ENCODE results near the gene APOL2. TPM values are rescaled to one million over a fixed set of nuclear protein-coding genes. Genes with fewer than 3 reads are reported as not detected.
A peak's percentile ranks its signal among the peaks of the same experiment; 100 is the strongest.
"Not testable (repeated sequence)": the region's sequence is repeated elsewhere in the genome, so short reads cannot be mapped to it uniquely, and the experiment has no call there.

Gene APOL2
- total RNA-seq, 5 donors from 2014 or later (not counting 1 experiment from before 2014, with no cell fraction given), result 38.3 to 80.7 (median 70.6) TPM

DNA sequence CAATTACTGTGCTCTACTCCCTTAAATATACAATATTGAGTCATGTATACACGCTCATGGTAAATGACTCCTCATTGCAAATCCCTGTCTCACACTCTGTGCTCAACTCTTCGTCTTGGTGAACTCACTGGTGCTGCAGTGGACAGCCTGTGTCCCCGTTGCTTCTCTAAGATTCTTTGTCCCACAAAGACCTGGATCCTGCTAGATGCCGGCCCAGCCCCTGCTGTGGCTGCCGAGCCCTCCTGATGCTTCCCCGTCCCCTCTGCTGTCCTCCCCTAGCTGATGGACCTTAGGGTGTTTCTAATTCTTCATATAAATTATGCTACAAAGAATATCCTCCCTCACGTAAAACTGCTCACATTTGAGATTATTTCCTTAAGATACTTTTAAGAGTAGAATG, 5.5 kb downstream of the APOL2 start:
- peaks cover 75% of the 10 kb centered on the region for H3K36me3 Mint-ChIP-seq
- H3K27me3 Mint-ChIP-seq, result no peaks in the 10 kb centered on the region
- H3K9me3 ChIP-seq, result no peaks in the 10 kb centered on the region
- H3K9me3 Mint-ChIP-seq, result no peaks in the 10 kb centered on the region
- no peak overlapping the region for H3K27ac ChIP-seq (ENCODE audit: low read length)
- peaks cover 52 to 54% (median 53%) of the 10 kb centered on the region in 3 donors for H3K4me1 Mint-ChIP-seq
- peaks cover 12 to 74% of the 10 kb centered on the region in 2 donors for H3K36me3 ChIP-seq (ENCODE audit: control insufficient read depth in 2 of 2, extremely low read depth in 1 of 2, insufficient read depth in 1 of 2, low read length in 1 of 2)
- no peak overlapping the region for H3K4me3 Mint-ChIP-seq
- ATAC-seq (replicated peaks in 1 of 4), result no peak
- ChIA-PET CTCF (no interaction called here), POLR2A (no interaction called here)
- H3K27ac Mint-ChIP-seq, result peak overlapping the region in 1 of 2 donors; percentile 34
- H3K4me3 ChIP-seq (ENCODE audit: control insufficient read depth in 1 of 2, extremely low read depth in 1 of 2, low read length in 1 of 2), result no peak overlapping the region
- H3K27me3 ChIP-seq (replicated peaks in 1 of 2; ENCODE audit: control insufficient read depth in 2 of 2, extremely low read depth in 1 of 2, insufficient read depth in 2 of 2, low read length in 1 of 2), result no peaks in the 10 kb centered on the region
- WGBS (ENCODE audit: insufficient coverage), result 94% methylated on average over 3 of the region's 7 CpGs
- peaks cover 7 to 32% of the 10 kb centered on the region in 2 experiments for H3K4me1 ChIP-seq (ENCODE audit: control insufficient read depth in 1 of 2, extremely low read depth in 1 of 2, insufficient read depth in 2 of 2, low read length in 2 of 2)
- no peak for DNase-seq

- H3K36me3 Mint-ChIP-seq, result peaks cover 81% of the 10 kb centered on the region
- no peaks in the 10 kb centered on the region for H3K9me3 Mint-ChIP-seq
- Histone ChIP-seq H3K4me3 (ENCODE audit: control insufficient read depth in 1 of 2, extremely low read depth in 1 of 2, low read length in 1 of 2) (no peak overlapping the region), H3K36me3 (ENCODE audit: control insufficient read depth in 2 of 2, extremely low read depth in 1 of 2, insufficient read depth in 1 of 2, low read length in 1 of 2) (peaks cover 14 to 78% of the 10 kb centered on the region in 2 donors), H3K9me3 (no peaks in the 10 kb centered on the region), H3K27me3 (replicated peaks in 1 of 2; ENCODE audit: control insufficient read depth in 2 of 2, extremely low read depth in 1 of 2, insufficient read depth in 2 of 2, low read length in 1 of 2) (no peaks in the 10 kb centered on the region), H3K4me1 (ENCODE audit: control insufficient read depth in 1 of 2, extremely low read depth in 1 of 2, insufficient read depth in 2 of 2, low read length in 2 of 2) (peaks cover 0 to 23% of the 10 kb centered on the region in 2 experiments), H3K27ac (ENCODE audit: low read length) (no peak overlapping the region)
- 90% methylated on average over 11 of the region's 13 CpGs for WGBS (ENCODE audit: insufficient coverage)
- H3K4me1 Mint-ChIP-seq, result peaks cover 43 to 47% (median 46%) of the 10 kb centered on the region in 3 donors
- H3K27ac Mint-ChIP-seq, result no peak overlapping the region
- DNase-seq, result no peak
- CTCF ChIA-PET, result no interaction called here
- no peak overlapping the region for H3K4me3 Mint-ChIP-seq
- POLR2A ChIA-PET, result no interaction called here
- no peaks in the 10 kb centered on the region for H3K27me3 Mint-ChIP-seq
- no peak for ATAC-seq (replicated peaks in 1 of 4)
Measured at GRCh38 chr22:36232715-36233401, 6.5 kb downstream of the APOL2 start.

- H3K27me3 ChIP-seq (replicated peaks in 1 of 2; ENCODE audit: control insufficient read depth in 2 of 2, extremely low read depth in 1 of 2, insufficient read depth in 2 of 2, low read length in 1 of 2); CTCF ChIA-PET; H3K27ac ChIP-seq (ENCODE audit: low read length); ATAC-seq (replicated peaks in 1 of 4); H3K4me3 Mint-ChIP-seq; H3K4me1 ChIP-seq (ENCODE audit: control insufficient read depth in 1 of 2, extremely low read depth in 1 of 2, insufficient read depth in 2 of 2, low read length in 2 of 2); H3K4me3 ChIP-seq (ENCODE audit: control insufficient read depth in 1 of 2, extremely low read depth in 1 of 2, low read length in 1 of 2); DNase-seq; H3K9me3 ChIP-seq; H3K27ac Mint-ChIP-seq; H3K9me3 Mint-ChIP-seq; POLR2A ChIA-PET; H3K27me3 Mint-ChIP-seq: not testable (repeated sequence)
- 100% methylated on average over 2 of the region's 5 CpGs for WGBS (ENCODE audit: insufficient coverage)
- peaks cover 15 to 80% of the 10 kb centered on the region in 2 donors for H3K36me3 ChIP-seq (ENCODE audit: control insufficient read depth in 2 of 2, extremely low read depth in 1 of 2, insufficient read depth in 1 of 2, low read length in 1 of 2)
- Mint-ChIP-seq H3K4me1 (peaks cover 27 to 29% (median 28%) of the 10 kb centered on the region in 3 donors), H3K36me3 (peaks cover 87% of the 10 kb centered on the region)
Measured at GRCh38 chr22:36231051-36231450, 8.3 kb downstream of the APOL2 start.

- CTCF ChIA-PET; DNase-seq; POLR2A ChIA-PET; ATAC-seq (replicated peaks in 1 of 4); H3K4me3 Mint-ChIP-seq; H3K4me1 ChIP-seq (ENCODE audit: control insufficient read depth in 1 of 2, extremely low read depth in 1 of 2, insufficient read depth in 2 of 2, low read length in 2 of 2); H3K9me3 Mint-ChIP-seq; H3K27me3 ChIP-seq (replicated peaks in 1 of 2; ENCODE audit: control insufficient read depth in 2 of 2, extremely low read depth in 1 of 2, insufficient read depth in 2 of 2, low read length in 1 of 2); H3K27ac Mint-ChIP-seq; H3K27ac ChIP-seq (ENCODE audit: low read length); H3K27me3 Mint-ChIP-seq; H3K9me3 ChIP-seq; H3K4me3 ChIP-seq (ENCODE audit: control insufficient read depth in 1 of 2, extremely low read depth in 1 of 2, low read length in 1 of 2): not testable (repeated sequence)
- H3K36me3 ChIP-seq (ENCODE audit: control insufficient read depth in 2 of 2, extremely low read depth in 1 of 2, insufficient read depth in 1 of 2, low read length in 1 of 2), result peaks cover 15 to 69% of the 10 kb centered on the region in 2 donors
- H3K4me1 Mint-ChIP-seq, result peaks cover 13 to 15% (median 14%) of the 10 kb centered on the region in 3 donors
- H3K36me3 Mint-ChIP-seq, result peaks cover 81% of the 10 kb centered on the region
- WGBS (ENCODE audit: insufficient coverage), result no CpG with 5 or more reads among the region's 3 CpGs
Measured at GRCh38 chr22:36229649-36230048, 9.7 kb downstream of the APOL2 start.

- ChIA-PET POLR2A (no interaction called here), CTCF (no interaction called here)
- ATAC-seq (replicated peaks in 1 of 4), result no peak
- H3K4me3 Mint-ChIP-seq, result no peak overlapping the region
- H3K9me3 Mint-ChIP-seq, result no peaks in the 10 kb centered on the region
- Histone ChIP-seq H3K27me3 (replicated peaks in 1 of 2; ENCODE audit: control insufficient read depth in 2 of 2, extremely low read depth in 1 of 2, insufficient read depth in 2 of 2, low read length in 1 of 2) (no peaks in the 10 kb centered on the region), H3K36me3 (ENCODE audit: control insufficient read depth in 2 of 2, extremely low read depth in 1 of 2, insufficient read depth in 1 of 2, low read length in 1 of 2) (peaks cover 15 to 63% of the 10 kb centered on the region in 2 donors), H3K27ac (ENCODE audit: low read length) (no peak overlapping the region), H3K4me3 (ENCODE audit: control insufficient read depth in 1 of 2, extremely low read depth in 1 of 2, low read length in 1 of 2) (no peak overlapping the region), H3K4me1 (ENCODE audit: control insufficient read depth in 1 of 2, extremely low read depth in 1 of 2, insufficient read depth in 2 of 2, low read length in 2 of 2) (no peaks in the 10 kb centered on the region), H3K9me3 (no peaks in the 10 kb centered on the region)
- no peak for DNase-seq
- no peak overlapping the region for H3K27ac Mint-ChIP-seq
- WGBS (ENCODE audit: insufficient coverage), result 100% methylated on average over 1 of the region's 7 CpGs
- no peaks in the 10 kb centered on the region for H3K27me3 Mint-ChIP-seq
- peaks cover 76% of the 10 kb centered on the region for H3K36me3 Mint-ChIP-seq
- peaks cover 6 to 8% (median 7%) of the 10 kb centered on the region in 3 donors for H3K4me1 Mint-ChIP-seq
Measured at GRCh38 chr22:36228944-36229343, 10.4 kb downstream of the APOL2 start.

GRCh38 chr22:36228369-36228768, 11.0 kb downstream of the APOL2 start:
- H3K27ac Mint-ChIP-seq; CTCF ChIA-PET; DNase-seq; POLR2A ChIA-PET; ATAC-seq (replicated peaks in 1 of 4); H3K4me1 Mint-ChIP-seq; H3K4me3 ChIP-seq (ENCODE audit: control insufficient read depth in 1 of 2, extremely low read depth in 1 of 2, low read length in 1 of 2); H3K9me3 ChIP-seq; H3K27me3 ChIP-seq (replicated peaks in 1 of 2; ENCODE audit: control insufficient read depth in 2 of 2, extremely low read depth in 1 of 2, insufficient read depth in 2 of 2, low read length in 1 of 2); H3K4me3 Mint-ChIP-seq; H3K27me3 Mint-ChIP-seq; H3K27ac ChIP-seq (ENCODE audit: low read length); H3K4me1 ChIP-seq (ENCODE audit: control insufficient read depth in 1 of 2, extremely low read depth in 1 of 2, insufficient read depth in 2 of 2, low read length in 2 of 2); H3K9me3 Mint-ChIP-seq: not testable (repeated sequence)
- WGBS (ENCODE audit: insufficient coverage), result no CpG with 5 or more reads among the region's 1 CpG
- H3K36me3 Mint-ChIP-seq, result peaks cover 70% of the 10 kb centered on the region
- H3K36me3 ChIP-seq (ENCODE audit: control insufficient read depth in 2 of 2, extremely low read depth in 1 of 2, insufficient read depth in 1 of 2, low read length in 1 of 2), result peaks cover 15 to 58% of the 10 kb centered on the region in 2 donors

Measured in T-cell (primary cell).